HG03060 (cell line): ENCODE measurements around the gene C1orf94.

Experiments
- ATAC-seq: cut with Tn5 transposase; IDR thresholded peaks from one replicate; pipeline ENCODE4 v1.9.1; 2021; ENCODE audit warnings: low read depth, moderate number of reproducible peaks; ENCODE audit not compliant: unreplicated experiment

Gene C1orf94

GRCh38 chr1:34250342-34250741 is 73.6 kb downstream of the C1orf94 start:
- no peak for ATAC-seq

GRCh38 chr1:34262023-34262853 is 85.5 kb downstream of the C1orf94 start:
- no peak for ATAC-seq

DNA sequence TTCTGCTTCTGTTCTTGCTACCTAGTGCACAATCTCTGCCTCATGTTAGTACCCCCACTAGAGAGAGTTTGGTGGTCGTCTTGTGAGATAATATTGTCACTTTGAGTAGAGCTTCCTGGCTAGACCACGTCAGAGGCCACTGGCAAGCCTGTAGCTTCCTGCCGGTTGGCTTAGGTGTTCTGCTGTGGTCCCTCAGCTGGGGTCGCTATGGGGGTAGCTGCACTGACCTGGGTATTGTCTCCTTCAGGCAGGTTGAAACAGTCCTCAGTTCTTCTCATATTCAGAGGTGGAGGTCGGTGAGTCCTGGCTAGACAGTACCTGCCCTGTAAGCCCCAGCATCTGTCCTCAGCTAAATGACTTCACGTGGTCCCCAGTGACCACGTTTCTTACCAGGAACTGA is 86.2 kb downstream of the C1orf94 start:
- ATAC-seq: no peak

- ATAC-seq: no peak
Observed at GRCh38 chr1:34263406-34263805, 86.7 kb downstream of the C1orf94 start.

GRCh38 chr1:34265396-34265795 is 88.7 kb downstream of the C1orf94 start:
- ATAC-seq: no peak

DNA sequence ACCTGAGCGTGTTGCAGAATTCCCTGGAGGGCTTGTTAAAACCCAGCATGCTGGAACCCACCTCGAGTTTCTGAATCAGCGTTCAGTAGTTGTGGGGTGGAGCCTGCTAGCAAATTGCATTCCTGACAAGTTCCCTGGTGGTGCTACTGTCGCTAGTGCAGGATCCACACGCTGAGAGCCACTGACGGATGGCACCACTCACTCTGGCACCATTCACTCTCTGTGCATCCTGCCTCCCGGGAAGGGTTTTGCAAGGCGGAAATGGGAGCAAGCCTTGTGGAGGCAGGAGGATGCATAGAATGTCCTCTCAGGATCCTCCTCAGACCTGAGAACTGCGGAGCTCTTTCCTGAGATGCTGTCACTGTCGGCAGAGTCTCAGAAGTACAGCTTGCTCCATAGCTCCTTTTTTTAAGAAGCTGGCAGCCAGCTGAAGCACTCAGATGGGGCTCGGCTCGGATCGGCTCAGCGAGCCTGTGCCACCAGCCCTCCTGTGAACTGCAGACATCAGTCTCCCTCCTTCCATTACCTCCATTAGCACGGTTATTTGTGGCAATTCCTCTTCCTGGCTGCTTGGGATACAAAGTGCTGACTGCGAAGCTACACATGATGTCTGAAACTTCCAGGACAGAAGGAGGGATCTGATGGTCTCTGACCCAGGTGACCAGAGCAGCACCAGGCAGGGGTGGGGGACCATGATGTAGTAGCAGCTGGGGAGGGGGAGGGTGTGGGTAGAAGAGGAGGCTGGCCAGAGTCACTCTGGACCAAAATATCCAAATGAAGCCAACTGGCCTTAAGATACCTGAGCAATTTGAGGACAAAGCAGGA is 89.6 kb downstream of the C1orf94 start:
- no peak for ATAC-seq

- ATAC-seq: no peak
Observed at GRCh38 chr1:34267326-34267725, 90.6 kb downstream of the C1orf94 start.

GRCh38 chr1:34268311-34268954 is 91.7 kb downstream of the C1orf94 start:
- no peak for ATAC-seq
